ENCODE measurements around the gene GRIN2C.

Gene GRIN2C

DNA sequence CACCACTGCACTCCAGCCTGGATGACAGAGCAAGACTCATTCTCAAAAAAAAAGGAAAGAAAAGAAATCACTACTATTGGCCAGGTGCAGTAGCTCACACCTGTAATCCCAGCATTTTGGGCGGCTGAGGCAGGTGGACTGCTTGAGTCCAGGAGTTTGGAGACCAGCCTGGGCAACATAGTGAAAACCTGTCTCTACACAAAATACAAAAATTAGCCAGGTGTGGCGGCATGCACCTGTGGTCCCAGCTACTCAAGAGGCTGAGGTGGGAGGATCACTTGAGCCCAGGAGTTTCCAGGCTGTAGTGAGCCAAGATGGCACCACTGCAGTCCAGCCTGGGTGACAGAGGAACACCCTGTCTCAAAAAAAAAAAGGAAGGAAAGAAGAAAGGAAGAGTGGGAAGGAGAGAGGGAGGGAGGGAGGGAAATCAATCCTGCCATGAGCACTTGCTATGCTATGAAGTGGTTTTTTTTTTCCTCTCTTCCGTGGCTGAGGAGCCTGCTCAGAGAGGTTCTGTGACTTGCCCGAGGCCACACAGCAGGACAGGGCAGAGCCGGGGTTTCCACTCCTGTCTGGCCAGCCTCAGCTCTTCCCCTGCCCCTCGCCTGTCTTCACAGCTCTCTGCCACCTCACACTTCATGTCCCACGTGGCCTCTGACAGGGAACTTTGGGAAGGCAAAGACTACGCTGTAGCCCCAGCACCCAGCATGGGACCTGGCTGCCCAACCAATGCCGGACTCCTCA, 10.9 kb downstream of the GRIN2C start:
- H4K20me1 ChIP-seq (ENCODE audit: low read depth, low read length) = no peaks in the 10 kb centered on the region
- H3K36me3 ChIP-seq (ENCODE audit: low read length) = no peaks in the 10 kb centered on the region
- H3K9me3 ChIP-seq (ENCODE audit: insufficient read depth, low read length) = no peaks in the 10 kb centered on the region
- no peaks in the 10 kb centered on the region for H3K27me3 ChIP-seq (ENCODE audit: low read length)
- TF ChIP-seq CTCF (IDR thresholded peaks at IDR 0.05; ENCODE audit: insufficient read depth, low read length, poor library complexity, severe bottlenecking) (no peak), EZH2phosphoT487 (conservative IDR thresholded peaks at IDR 0.05; ENCODE audit: low read length) (no peak)
- H3K4me2 ChIP-seq (ENCODE audit: low read depth, low read length, poor library complexity, severe bottlenecking) = no peak overlapping the region
- no peaks in the 10 kb centered on the region for H3K9me2 ChIP-seq (replicated peaks; ENCODE audit: insufficient read depth, low read length)
- H3K4me3 ChIP-seq (ENCODE audit: insufficient read depth, low read length, poor library complexity, severe bottlenecking) = no peak overlapping the region
- no peaks in the 10 kb centered on the region for H3K79me2 ChIP-seq (ENCODE audit: insufficient read depth, low read length)
- no peak overlapping the region for H3K27ac ChIP-seq (ENCODE audit: low read depth, low read length)
- no peaks in the 10 kb centered on the region for H3F3A ChIP-seq (ENCODE audit: insufficient read depth)
- H2AFZ ChIP-seq (ENCODE audit: low read depth, low read length, severe bottlenecking) = no peak overlapping the region
- H3K9ac ChIP-seq (ENCODE audit: low read length) = no peak overlapping the region

GRCh38 chr17:74846621-74847020, 13.1 kb downstream of the GRIN2C start:
- TF ChIP-seq EZH2phosphoT487 (conservative IDR thresholded peaks at IDR 0.05; ENCODE audit: low read length) = no peak
- TF ChIP-seq CTCF (IDR thresholded peaks at IDR 0.05; ENCODE audit: insufficient read depth, low read length, poor library complexity, severe bottlenecking) = no peak
- Histone ChIP-seq H3F3A (ENCODE audit: insufficient read depth) (no peaks in the 10 kb centered on the region), H4K20me1 (ENCODE audit: low read depth, low read length) (no peaks in the 10 kb centered on the region), H3K79me2 (ENCODE audit: insufficient read depth, low read length) (no peaks in the 10 kb centered on the region), H3K9me2 (replicated peaks; ENCODE audit: insufficient read depth, low read length) (no peaks in the 10 kb centered on the region), H3K4me3 (ENCODE audit: insufficient read depth, low read length, poor library complexity, severe bottlenecking) (no peak overlapping the region), H3K9ac (ENCODE audit: low read length) (no peak overlapping the region), H3K36me3 (ENCODE audit: low read length) (no peaks in the 10 kb centered on the region), H2AFZ (ENCODE audit: low read depth, low read length, severe bottlenecking) (no peak overlapping the region), H3K27ac (ENCODE audit: low read depth, low read length) (no peak overlapping the region), H3K27me3 (ENCODE audit: low read length) (no peaks in the 10 kb centered on the region), H3K9me3 (ENCODE audit: insufficient read depth, low read length) (no peaks in the 10 kb centered on the region), H3K4me2 (ENCODE audit: low read depth, low read length, poor library complexity, severe bottlenecking) (no peak overlapping the region)

- Histone ChIP-seq H3K9ac (ENCODE audit: low read length) (no peak overlapping the region), H4K20me1 (ENCODE audit: low read depth, low read length) (no peaks in the 10 kb centered on the region), H2AFZ (ENCODE audit: low read depth, low read length, severe bottlenecking) (no peak overlapping the region), H3K27ac (ENCODE audit: low read depth, low read length) (no peak overlapping the region), H3F3A (ENCODE audit: insufficient read depth) (no peaks in the 10 kb centered on the region), H3K4me3 (ENCODE audit: insufficient read depth, low read length, poor library complexity, severe bottlenecking) (no peak overlapping the region), H3K9me2 (replicated peaks; ENCODE audit: insufficient read depth, low read length) (no peaks in the 10 kb centered on the region), H3K4me2 (ENCODE audit: low read depth, low read length, poor library complexity, severe bottlenecking) (no peak overlapping the region), H3K79me2 (ENCODE audit: insufficient read depth, low read length) (no peaks in the 10 kb centered on the region), H3K36me3 (ENCODE audit: low read length) (no peaks in the 10 kb centered on the region), H3K27me3 (ENCODE audit: low read length) (no peaks in the 10 kb centered on the region), H3K9me3 (ENCODE audit: insufficient read depth, low read length) (no peaks in the 10 kb centered on the region)
- TF ChIP-seq EZH2phosphoT487 (conservative IDR thresholded peaks at IDR 0.05; ENCODE audit: low read length) = no peak
- no peak for TF ChIP-seq CTCF (IDR thresholded peaks at IDR 0.05; ENCODE audit: insufficient read depth, low read length, poor library complexity, severe bottlenecking)
Observed at GRCh38 chr17:74843352-74843627, 16.4 kb downstream of the GRIN2C start.

All from SU-DHL-6 (cell line).